PC-3 (cell line): ENCODE results near the gene POLR1A.

Experiments
- EZH2 ChIP-seq: fragments of 300-600 bp; sonication (generic); IDR thresholded peaks from one replicate; pipeline ENCODE4 v1.6.1; 2017; ENCODE audit warnings: antibody characterized with exemption, mild to moderate bottlenecking, low read length; ENCODE audit not compliant: unreplicated experiment
- EZH2phosphoT487 ChIP-seq: fragments of 300-600 bp; sonication (generic); IDR thresholded peaks from 2 replicates; pipeline ENCODE4 v1.6.1; 2018; ENCODE audit warnings: mild to moderate bottlenecking, antibody characterized with exemption, low read length, borderline replicate concordance
- TF ChIP-seq, protein P1 (sequence below): fragments of 300-600 bp; sonication (generic); conservative IDR thresholded peaks from 2 replicates; pipeline ENCODE4 v1.5.1; 2017; ENCODE audit warnings: antibody characterized with exemption, low read depth, mild to moderate bottlenecking, low read length

DNA sequence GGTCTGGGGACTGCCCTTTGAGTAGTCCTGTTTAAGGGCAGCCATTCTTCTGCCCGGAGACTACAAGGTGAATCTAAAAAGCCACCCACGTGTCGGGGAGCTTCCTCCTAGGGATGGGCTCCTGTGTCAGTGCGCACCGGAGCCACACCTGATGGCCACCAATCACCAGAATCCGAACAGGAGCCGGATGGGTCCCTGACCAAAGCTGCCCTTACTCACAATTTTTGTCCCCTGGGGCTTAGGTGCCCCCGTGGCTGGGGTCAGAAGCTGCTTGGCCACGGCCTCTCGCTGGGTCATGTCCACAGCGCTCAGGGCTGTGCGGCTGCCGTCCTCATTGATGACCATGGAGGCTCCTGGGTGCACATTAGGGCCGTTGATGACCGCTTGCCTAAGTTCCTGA is 30.9 kb downstream of the POLR1A start:
- TF ChIP-seq, protein P1, sequence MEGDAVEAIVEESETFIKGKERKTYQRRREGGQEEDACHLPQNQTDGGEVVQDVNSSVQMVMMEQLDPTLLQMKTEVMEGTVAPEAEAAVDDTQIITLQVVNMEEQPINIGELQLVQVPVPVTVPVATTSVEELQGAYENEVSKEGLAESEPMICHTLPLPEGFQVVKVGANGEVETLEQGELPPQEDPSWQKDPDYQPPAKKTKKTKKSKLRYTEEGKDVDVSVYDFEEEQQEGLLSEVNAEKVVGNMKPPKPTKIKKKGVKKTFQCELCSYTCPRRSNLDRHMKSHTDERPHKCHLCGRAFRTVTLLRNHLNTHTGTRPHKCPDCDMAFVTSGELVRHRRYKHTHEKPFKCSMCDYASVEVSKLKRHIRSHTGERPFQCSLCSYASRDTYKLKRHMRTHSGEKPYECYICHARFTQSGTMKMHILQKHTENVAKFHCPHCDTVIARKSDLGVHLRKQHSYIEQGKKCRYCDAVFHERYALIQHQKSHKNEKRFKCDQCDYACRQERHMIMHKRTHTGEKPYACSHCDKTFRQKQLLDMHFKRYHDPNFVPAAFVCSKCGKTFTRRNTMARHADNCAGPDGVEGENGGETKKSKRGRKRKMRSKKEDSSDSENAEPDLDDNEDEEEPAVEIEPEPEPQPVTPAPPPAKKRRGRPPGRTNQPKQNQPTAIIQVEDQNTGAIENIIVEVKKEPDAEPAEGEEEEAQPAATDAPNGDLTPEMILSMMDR: no peak
- no peak for TF ChIP-seq EZH2
- no peak for TF ChIP-seq EZH2phosphoT487
